WTC11 (cell line): ENCODE data around the gene SMAD5. TPM values are rescaled to one million over a fixed set of nuclear protein-coding genes. Genes with fewer than 3 reads are reported as not detected.

Experiments used
- ATAC-seq: fragments of 200-7000 bp; cut with Tn5 transposase; 2 replicates; pipeline ENCODE4 v1.10.0; 2021; ENCODE audit warnings: mild to moderate bottlenecking, moderate library complexity
- CTCF ChIA-PET: fragments of 300-600 bp; sonication (Branson Sonifier 250); formaldehyde crosslinking; loops from one replicate; lab custom pipeline; 2021; ENCODE audit warnings: antibody characterized with exemption; lab: Charles Lee
- POLR2A ChIA-PET: fragments of 350-600 bp; sonication (Branson Sonifier 250); formaldehyde crosslinking; loops from one replicate; lab custom pipeline; 2021; ENCODE audit warnings: antibody characterized with exemption; lab: Charles Lee
- DNase-seq: peaks from one replicate; pipeline ENCODE4 v3.0.0; 2021; ENCODE audit warnings: low spot score
- H3K27ac Mint-ChIP-seq: 2 replicates; pipeline ENCODE4 v1.8.0; 2021; ENCODE audit warnings: mixed read lengths
- H3K27me3 Mint-ChIP-seq: 2 replicates; pipeline ENCODE4 v1.8.0; 2021; ENCODE audit warnings: low read depth, mild to moderate bottlenecking, moderate library complexity, mixed read lengths
- H3K36me3 Mint-ChIP-seq: 2 replicates; pipeline ENCODE4 v1.8.0; 2021; ENCODE audit warnings: mixed read lengths
- H3K4me1 Mint-ChIP-seq: 2 replicates; pipeline ENCODE4 v1.8.0; 2022; ENCODE audit warnings: mixed read lengths
- H3K4me3 Mint-ChIP-seq: 2 replicates; pipeline ENCODE4 v1.8.0; 2021; ENCODE audit warnings: mild to moderate bottlenecking, moderate library complexity, mixed read lengths
- H3K9me3 Mint-ChIP-seq: 2 replicates; pipeline ENCODE4 v1.8.0; 2021; ENCODE audit warnings: mixed read lengths
- ATF6 ChIP-seq: sonication (generic); formaldehyde crosslinking; IDR thresholded peaks from 2 replicates; pipeline ENCODE4 v1.8.1; 2023; ENCODE audit warnings: mild to moderate bottlenecking, missing genetic modification reagents
- CREB1 ChIP-seq: sonication (generic); formaldehyde crosslinking; IDR thresholded peaks from 2 replicates; pipeline ENCODE4 v1.8.0; 2023; ENCODE audit warnings: mild to moderate bottlenecking, missing genetic modification reagents
- HMGA2 ChIP-seq: fragments of 250-450 bp; sonication (Bioruptor Pico); IDR thresholded peaks from 2 replicates; pipeline ENCODE4 v1.4.0; 2021; ENCODE audit warnings: mild to moderate bottlenecking, moderate library complexity
- SMAD4 ChIP-seq: sonication (generic); formaldehyde crosslinking; IDR thresholded peaks from 2 replicates; pipeline ENCODE4 v1.8.0; 2022; ENCODE audit warnings: mild to moderate bottlenecking, missing genetic modification reagents
- SP1 ChIP-seq: sonication (generic); formaldehyde crosslinking; conservative IDR thresholded peaks from 2 replicates; pipeline ENCODE4 v1.8.1; 2022; ENCODE audit warnings: missing genetic modification reagents
- ZNF232 ChIP-seq: sonication (generic); formaldehyde crosslinking; IDR thresholded peaks from 2 replicates; pipeline ENCODE4 v1.8.0; 2022; ENCODE audit warnings: mild to moderate bottlenecking, missing genetic modification reagents
- total RNA-seq: library from RNA; stranded (reverse); gene quantifications from 3 replicates; pipeline ENCODE4 v1.2.3, GENCODE V29; 2021
- TF ChIP-seq, protein P1 (sequence below): sonication (generic); formaldehyde crosslinking; IDR thresholded peaks from 2 replicates; pipeline ENCODE4 v1.8.1; 2023; ENCODE audit warnings: mild to moderate bottlenecking, moderate library complexity, missing genetic modification reagents

SMAD5 gene
- total RNA-seq, 1 experiment from 2014 or later = 65.2 TPM

DNA sequence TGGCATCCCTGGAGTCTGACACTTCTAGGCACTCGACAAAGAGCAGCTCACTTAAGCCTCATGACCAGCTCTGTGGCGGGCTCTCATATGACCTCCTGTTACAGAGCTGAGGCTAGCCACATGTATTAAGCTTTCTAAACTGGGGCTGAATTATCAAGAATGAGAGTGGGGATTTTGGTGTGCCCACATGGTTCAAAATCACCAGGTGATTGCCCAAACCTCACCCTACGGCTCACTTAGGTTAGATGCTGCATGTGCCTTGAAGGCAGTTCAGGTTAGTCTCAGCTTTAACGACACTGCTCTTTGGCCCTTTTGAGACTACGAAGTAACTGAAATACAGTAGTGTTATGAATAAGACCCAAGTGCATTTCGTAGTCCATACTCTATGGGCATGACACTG is 99.7 kb downstream of the SMAD5 start:
- DNase-seq (no peak), ATAC-seq (no peak)
- Mint-ChIP-seq H3K36me3 (no peaks in the 10 kb centered on the region), H3K27ac (no peak overlapping the region), H3K27me3 (peaks cover 9% of the 10 kb centered on the region)
- CTCF ChIA-PET = interaction anchor here (1.6 kb wide), 1 partner anchor 20 kb away, joined by 4 read pairs; no protein-coding TSS in a partner anchor
- TF ChIP-seq ATF6 (CRISPR knock-in tag) (no peak), SP1 (CRISPR knock-in tag) (no peak), HMGA2 (CRISPR knock-in tag) (no peak), CREB1 (CRISPR knock-in tag) (no peak), ZNF232 (CRISPR knock-in tag) (no peak), SMAD4 (CRISPR knock-in tag) (no peak)
- TF ChIP-seq, protein P1, sequence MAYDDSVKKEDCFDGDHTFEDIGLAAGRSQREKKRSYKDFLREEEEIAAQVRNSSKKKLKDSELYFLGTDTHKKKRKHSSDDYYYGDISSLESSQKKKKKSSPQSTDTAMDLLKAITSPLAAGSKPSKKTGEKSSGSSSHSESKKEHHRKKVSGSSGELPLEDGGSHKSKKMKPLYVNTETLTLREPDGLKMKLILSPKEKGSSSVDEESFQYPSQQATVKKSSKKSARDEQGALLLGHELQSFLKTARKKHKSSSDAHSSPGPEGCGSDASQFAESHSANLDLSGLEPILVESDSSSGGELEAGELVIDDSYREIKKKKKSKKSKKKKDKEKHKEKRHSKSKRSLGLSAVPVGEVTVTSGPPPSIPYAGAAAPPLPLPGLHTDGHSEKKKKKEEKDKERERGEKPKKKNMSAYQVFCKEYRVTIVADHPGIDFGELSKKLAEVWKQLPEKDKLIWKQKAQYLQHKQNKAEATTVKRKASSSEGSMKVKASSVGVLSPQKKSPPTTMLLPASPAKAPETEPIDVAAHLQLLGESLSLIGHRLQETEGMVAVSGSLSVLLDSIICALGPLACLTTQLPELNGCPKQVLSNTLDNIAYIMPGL (CRISPR knock-in tag) = no peak
- TF ChIP-seq, all 79 proteins: peak for 0
- no peaks in the 10 kb centered on the region for H3K9me3 Mint-ChIP-seq
- peaks cover 40% of the 10 kb centered on the region for H3K4me1 Mint-ChIP-seq
- H3K4me3 Mint-ChIP-seq = no peak overlapping the region
- POLR2A ChIA-PET = no interaction called here

Other genes starting within 250 kb of the SMAD5 start
- gene IL9, start 237.0 kb upstream of the SMAD5 start, total RNA-seq = not detected in 3 replicates
- gene LECT2, start 177.9 kb upstream of the SMAD5 start, total RNA-seq = not detected in 3 replicates
- 7.2 to 9.1 TPM (median 7.8 TPM) in 3 replicates for gene TGFBI, start 103.9 kb upstream of the SMAD5 start, total RNA-seq
- gene SMIM32, start 60.3 kb downstream of the SMAD5 start, total RNA-seq = 0.18 to 0.37 TPM in 2 of 3 replicates, not detected in the other
- gene TRPC7, start 232.7 kb downstream of the SMAD5 start, total RNA-seq = 0.07 to 0.09 TPM (median 0.09 TPM) in 3 replicates